A549 (cell line): ENCODE measurements around the gene CEP44. TPM values are rescaled to one million over a fixed set of nuclear protein-coding genes. Genes with fewer than 3 reads are reported as not detected.

Experiments used
- ATAC-seq, 2 experiments: fragments of 200-7000 bp in 1 of 2; fragments of >200 bp in 1 of 2; cut with Nextera tagmentation in 1 of 2; cut with Tn5 transposase in 1 of 2; 3 replicates each; pipeline versions ENCODE4 v1.8.0 to v1.9.1; 2018 to 2020; ENCODE audit warnings: mild to moderate bottlenecking in 1 of 2, moderate library complexity in 1 of 2
- CTCF ChIA-PET: fragments of 300-600 bp; sonication (Branson Sonifier 250); formaldehyde crosslinking; extraction: SDS; loops from one replicate; lab custom pipeline; 2021; ENCODE audit warnings: antibody characterized with exemption, inconsistent platforms; lab: Yijun Ruan, JAX
- POLR2A ChIA-PET: fragments of 350-600 bp; formaldehyde crosslinking; extraction: SDS; loops from one replicate; lab custom pipeline; 2021; ENCODE audit warnings: antibody characterized with exemption, inconsistent platforms; lab: Yijun Ruan, JAX
- DNase-seq, 2 experiments: peaks; one replicate each; pipeline versions ENCODE4 v3.0.0 to v3.0.0-alpha.2; 2011 to 2016; ENCODE audit warnings: low read depth in 1 of 2, low spot score in 1 of 2
- FAIRE-seq: peaks from 2 replicates; lab custom pipeline; 2011; peaks lifted over from hg19 to GRCh38; lab: Jason Lieb, UNC
- H3K27ac ChIP-seq, 2 experiments: fragments of >200 bp; sonication (Bioruptor Twin); formaldehyde crosslinking; 3 replicates each; pipeline ENCODE4 v1.5.1; 2016 to 2017
- H3K4me1 ChIP-seq: fragments of >200 bp; sonication (Bioruptor Twin); formaldehyde crosslinking; 3 replicates; pipeline ENCODE4 v1.6.1; 2016
- H3K4me2 ChIP-seq: fragments of >200 bp; sonication (Bioruptor Twin); formaldehyde crosslinking; 3 replicates; pipeline ENCODE4 v1.6.1; 2016
- H3K4me3 ChIP-seq: fragments of >200 bp; sonication (Bioruptor Twin); formaldehyde crosslinking; 3 replicates; pipeline ENCODE4 v1.5.1; 2016
- H3K9me3 ChIP-seq: fragments of >200 bp; sonication (Bioruptor Twin); formaldehyde crosslinking; 3 replicates; pipeline ENCODE4 v1.6.1; 2016
- ATOH8 ChIP-seq: fragments of 250-450 bp; sonication (Bioruptor Pico); IDR thresholded peaks from 2 replicates; pipeline ENCODE4 v1.5.0; 2020; ENCODE audit warnings: low read depth, mild to moderate bottlenecking, moderate library complexity
- CBX2 ChIP-seq: fragments of 200-600 bp; sonication (generic); IDR thresholded peaks from 2 replicates; pipeline ENCODE4 v1.6.1; 2016; ENCODE audit warnings: low read depth, mild to moderate bottlenecking, borderline replicate concordance
- CBX8 ChIP-seq: fragments of 200-600 bp; sonication (generic); IDR thresholded peaks from 2 replicates; pipeline ENCODE4 v1.6.1; 2016
- CHD2 ChIP-seq: fragments of 150-350 bp; IDR thresholded peaks from 2 replicates; pipeline ENCODE4 v1.6.1; 2014; ENCODE audit warnings: low read length; ENCODE audit not compliant: partially characterized antibody
- ELK1 ChIP-seq: fragments of 150-350 bp; IDR thresholded peaks from 2 replicates; pipeline ENCODE4 v1.6.1; 2014; ENCODE audit warnings: low read depth, mild to moderate bottlenecking, low read length
- FOXS1 ChIP-seq: fragments of 250-450 bp; sonication (Bioruptor Pico); IDR thresholded peaks from 2 replicates; pipeline ENCODE4 v1.5.0; 2020; ENCODE audit warnings: mild to moderate bottlenecking, moderate library complexity
- GATA3 ChIP-seq: IDR thresholded peaks from 2 replicates; pipeline ENCODE4 v1.6.1; 2012; ENCODE audit warnings: borderline replicate concordance
- HOXB5 ChIP-seq: fragments of 250-450 bp; sonication (Bioruptor Pico); IDR thresholded peaks from 2 replicates; pipeline ENCODE4 v1.5.0; 2020; ENCODE audit warnings: mild to moderate bottlenecking, moderate library complexity
- MAFK ChIP-seq: fragments of 450-650 bp; IDR thresholded peaks from 2 replicates; pipeline ENCODE4 v1.6.1; 2014; ENCODE audit not compliant: partially characterized antibody
- MAZ ChIP-seq: fragments of 150-350 bp; IDR thresholded peaks from 2 replicates; pipeline ENCODE4 v1.6.1; 2014; ENCODE audit warnings: antibody characterized with exemption, low read depth, low read length, borderline replicate concordance
- NPAS2 ChIP-seq: fragments of 250-450 bp; sonication (Bioruptor Pico); IDR thresholded peaks from 2 replicates; pipeline ENCODE4 v1.8.0; 2022; ENCODE audit warnings: mild to moderate bottlenecking, moderate library complexity, borderline replicate concordance
- NR3C1 ChIP-seq: fragments of >200 bp; sonication (Bioruptor Twin); formaldehyde crosslinking; IDR thresholded peaks from 3 replicates; pipeline ENCODE4 v1.6.1; 2017
- PBX3 ChIP-seq: IDR thresholded peaks from 2 replicates; pipeline ENCODE4 v1.6.1; 2012
- POLR2A ChIP-seq: IDR thresholded peaks from 2 replicates; pipeline ENCODE4 v1.6.1; 2012; ENCODE audit warnings: mild to moderate bottlenecking, low read length
- RAD21 ChIP-seq, 2 experiments: fragments of >200 bp in 1 of 2; sonication (Bioruptor Twin) in 1 of 2; formaldehyde crosslinking in 1 of 2; IDR thresholded peaks in 1 of 2; conservative IDR thresholded peaks in 1 of 2; 2 replicates in 1 of 2; 3 replicates in 1 of 2; pipeline ENCODE4 v1.6.1; 2012 to 2018; ENCODE audit warnings: inconsistent platforms in 1 of 2
- RCOR1 ChIP-seq: fragments of 150-350 bp; IDR thresholded peaks from 2 replicates; pipeline ENCODE4 v1.6.1; 2014; ENCODE audit warnings: antibody characterized with exemption, low read length, low read depth
- REST ChIP-seq: fragments of 200-600 bp; sonication (generic); IDR thresholded peaks from 2 replicates; pipeline ENCODE4 v1.6.1; 2016; ENCODE audit warnings: antibody characterized with exemption, mild to moderate bottlenecking, moderate library complexity
- RNF2 ChIP-seq: fragments of 200-600 bp; sonication (generic); IDR thresholded peaks from 2 replicates; pipeline ENCODE4 v1.6.1; 2016; ENCODE audit warnings: low read depth, mild to moderate bottlenecking, antibody characterized with exemption, moderate library complexity, borderline replicate concordance
- SREBF2 ChIP-seq: fragments of 450-650 bp; IDR thresholded peaks from 2 replicates; pipeline ENCODE4 v1.6.1; 2014; ENCODE audit warnings: mild to moderate bottlenecking, moderate library complexity
- TP53 ChIP-seq: fragments of 250-450 bp; sonication (Bioruptor Pico); IDR thresholded peaks from 2 replicates; pipeline ENCODE4 v1.5.0; 2021; ENCODE audit warnings: mild to moderate bottlenecking, moderate library complexity
- ZNF302 ChIP-seq: fragments of 250-450 bp; sonication (Bioruptor Pico); IDR thresholded peaks from 2 replicates; pipeline ENCODE4 v1.9.0; 2021; ENCODE audit warnings: inconsistent platforms, mild to moderate bottlenecking, moderate library complexity
- WGBS: methylation state at CpG from one replicate; pipeline ENCODE4 v1.1.6; 2017; ENCODE audit errors: missing lambda C conversion rate; 5-methylcytosine and 5-hydroxymethylcytosine counted together
- polyA plus RNA-seq, 4 experiments: library from polyadenylated mRNA; depleted of rRNA in 3 of 4; stranded (reverse); fragments of >200 nt; fragmentation: RNase III in 1 of 4; extraction: RNeasy Plus Mini Kit Qiagen cat#74134 plus additional on column Dnase treatment in 1 of 4; gene quantifications; 2 replicates in 3 of 4; 3 replicates in 1 of 4; pipeline ENCODE4 v1.2.3, GENCODE V29; 2011 to 2017

CEP44 gene
- polyA plus RNA-seq, 2 of the 4 experiments (the other 2 are of a cell fraction): 8.0 to 14.1 TPM

GRCh38 chr4:174303687-174304086 is 20.0 kb downstream of the CEP44 start:
- ChIA-PET POLR2A (no interaction called here), CTCF (no interaction called here)
- Histone ChIP-seq H3K9me3 (no peaks in the 10 kb centered on the region), H3K27ac (no peak overlapping the region)
- TF ChIP-seq POLR2A (no peak), MAFK (peak; percentile 43)
- TF ChIP-seq, all 56 proteins: peak for 1
- 90% methylated on average over 1 of the region's 1 CpG for WGBS
- ATAC-seq (no peak), DNase-seq (no peak), FAIRE-seq (no peak)
- Histone ChIP-seq H3K4me1 (no peaks in the 10 kb centered on the region), H3K4me3 (no peak overlapping the region), H3K4me2 (no peak overlapping the region)

GRCh38 chr4:174304664-174305063 is 21.0 kb downstream of the CEP44 start:
- H3K4me1 ChIP-seq: no peaks in the 10 kb centered on the region
- 82% methylated on average over 1 of the region's 1 CpG for WGBS
- CTCF ChIA-PET: interaction anchor here (0.6 kb wide), 1 partner anchor 428 kb away, joined by 3 read pairs; no protein-coding TSS in a partner anchor
- TF ChIP-seq RNF2 (no peak), NPAS2 (CRISPR knock-in tag) (no peak), TP53 (CRISPR knock-in tag) (no peak), ATOH8 (CRISPR knock-in tag) (no peak), CBX2 (no peak), MAZ (no peak)
- TF ChIP-seq, all 56 proteins: peak for 0
- FAIRE-seq (no peak), DNase-seq (no peak), ATAC-seq (no peak)
- H3K27ac ChIP-seq: no peak overlapping the region
- POLR2A ChIA-PET: no interaction called here
- H3K4me3 ChIP-seq: no peak overlapping the region
- H3K9me3 ChIP-seq: no peaks in the 10 kb centered on the region
- no peak overlapping the region for H3K4me2 ChIP-seq

GRCh38 chr4:174305961-174306360 is 22.2 kb downstream of the CEP44 start:
- H3K4me3 ChIP-seq: no peak overlapping the region
- ChIA-PET POLR2A (no interaction called here), CTCF (no interaction called here)
- no peaks in the 10 kb centered on the region for H3K4me1 ChIP-seq
- DNase-seq: no peak
- no peak overlapping the region for H3K4me2 ChIP-seq
- no peak for ATAC-seq
- WGBS: 84% methylated on average over 3 of the region's 3 CpGs
- no peak for TF ChIP-seq RAD21 (conservative IDR thresholded peaks at IDR 0.05 in 1 of 2, IDR thresholded peaks at IDR 0.05 in 1 of 2)
- H3K9me3 ChIP-seq: no peaks in the 10 kb centered on the region
- FAIRE-seq: no peak
- no peak overlapping the region for H3K27ac ChIP-seq

- no peak overlapping the region for H3K4me3 ChIP-seq
- FAIRE-seq: no peak
- ChIA-PET POLR2A (no interaction called here), CTCF (interaction anchor here (2.4 kb wide), 1 partner anchor 11 kb away, joined by 9 read pairs; no protein-coding TSS in a partner anchor)
- no peak overlapping the region for H3K4me2 ChIP-seq
- no peak for DNase-seq
- H3K27ac ChIP-seq: no peak overlapping the region
- H3K9me3 ChIP-seq: no peaks in the 10 kb centered on the region
- H3K4me1 ChIP-seq: no peaks in the 10 kb centered on the region
- no peak for TF ChIP-seq CHD2
- TF ChIP-seq RCOR1: no peak
- no peak for TF ChIP-seq ZNF302 (CRISPR knock-in tag)
- no peak for TF ChIP-seq FOXS1 (CRISPR knock-in tag)
- 93% methylated on average over 4 of the region's 4 CpGs for WGBS
- no peak for ATAC-seq
Observed at GRCh38 chr4:174307694-174308093, 24.0 kb downstream of the CEP44 start.

- Histone ChIP-seq H3K4me1 (peaks cover 18% of the 10 kb centered on the region; the same call in 2 of the 3 replicates), H3K4me2 (no peak overlapping the region), H3K27ac (no peak overlapping the region), H3K4me3 (no peak overlapping the region), H3K9me3 (no peaks in the 10 kb centered on the region)
- DNase-seq: no peak
- 79% methylated on average over 3 of the region's 3 CpGs for whole genome bisulfite sequencing
- ATAC-seq: no peak
- FAIRE-seq: no peak
- no peak for TF ChIP-seq CBX8
- TF ChIP-seq GATA3: no peak
- no peak for TF ChIP-seq ELK1
- no peak for TF ChIP-seq REST
- TF ChIP-seq PBX3: no peak
- no peak for TF ChIP-seq FOXS1 (CRISPR knock-in tag)
- TF ChIP-seq SREBF2: no peak
- no peak for TF ChIP-seq HOXB5 (CRISPR knock-in tag)
- TF ChIP-seq NR3C1: no peak
- ChIA-PET POLR2A (no interaction called here), CTCF (no interaction called here)
Observed at GRCh38 chr4:174312993-174313392, 29.3 kb downstream of the CEP44 start.
